NCI-H460 (cell line): Measurements from ENCODE around the gene SEL1L3. TPM values are rescaled to one million over a fixed set of nuclear protein-coding genes. Genes with fewer than 3 reads are reported as not detected.

ENCODE experiments used
- small RNA-seq, 2 experiments: library from RNA; depleted of rRNA; stranded (forward); fragments of <200 nt; gene quantifications; one replicate each; pipeline ENCODE3, GENCODE V24; 2014
- total RNA-seq: library from RNA; depleted of rRNA; stranded (reverse); fragments of >200 nt; shearing (Covaris generic); gene quantifications from 2 replicates; pipeline ENCODE4 v1.2.3, GENCODE V29; 2014; rRNA removed

Gene SEL1L3
- total RNA-seq, 1 experiment from 2014 or later = 95.3 TPM

Small RNAs within 50 kb of the gene (small RNA-seq; reads per million reads assigned to genes)
- gene MTND4LP22 = 0 reads per million in 2 experiments

Other genes starting within 250 kb of the SEL1L3 start
- gene SLC34A2, start 207.1 kb downstream of the SEL1L3 start, total RNA-seq = not detected in 2 replicates
- 74.5 and 77.6 TPM in 2 replicates for gene SMIM20, start 51.2 kb upstream of the SEL1L3 start, total RNA-seq